Body of pancreas (tissue), 4 donors: ENCODE data around the gene SEZ6L2. TPM values are rescaled to one million over a fixed set of nuclear protein-coding genes. Genes with fewer than 3 reads are reported as not detected.

Experiments used
- ATAC-seq: fragments of 150-250 bp; one replicate; pipeline ENCODE4 v1.9.1; 2016
- DNase-seq, 4 donors: peaks; one replicate each; pipeline ENCODE4 v3.0.0-alpha.2; 2019
- H3K27ac ChIP-seq, 4 donors: fragments of 200-600 bp; sonication (generic); 1 replicate in 3 of 4; 2 replicates in 1 of 4; pipeline versions ENCODE4 v1.5.1 to v1.6.1; 2016 to 2019; ENCODE audit warnings: mild to moderate bottlenecking in 1 of 4, mixed read lengths in 1 of 4, moderate library complexity in 1 of 4
- H3K27me3 ChIP-seq, 2 donors: fragments of 200-600 bp; sonication (generic); one replicate each; pipeline ENCODE4 v1.6.0; 2016; ENCODE audit warnings: mild to moderate bottlenecking in 1 of 2
- H3K36me3 ChIP-seq, 2 donors: fragments of 200-600 bp; sonication (generic); replicated peaks in 1 of 2; 2 replicates each; pipeline ENCODE4 v1.5.1; 2016; ENCODE audit warnings: low read depth in 2 of 2; ENCODE audit not compliant: insufficient read depth in 1 of 2
- H3K4me1 ChIP-seq: fragments of 200-600 bp; sonication (generic); one replicate; pipeline ENCODE4 v1.6.0; 2016
- H3K4me3 ChIP-seq, 2 donors: fragments of 200-600 bp; sonication (generic); 1 replicate in 1 of 2; 2 replicates in 1 of 2; pipeline ENCODE4 v1.5.1; 2016 to 2019
- H3K9me3 ChIP-seq, 3 donors: fragments of 200-600 bp; sonication (generic); 1 replicate in 2 of 3; 2 replicates in 1 of 3; pipeline ENCODE4 v1.5.1; 2016
- CTCF ChIP-seq, 7 experiments: fragments of 450-650 bp in 4 of 7; fragments of 200-600 bp in 3 of 7; sonication (generic) in 3 of 7; IDR thresholded peaks; one replicate each; pipeline ENCODE4 v1.5.1; 2016 to 2019; ENCODE audit warnings: antibody characterized with exemption in 7 of 7
- POLR2A ChIP-seq, 3 donors: fragments of 450-650 bp; IDR thresholded peaks; one replicate each; pipeline ENCODE4 v1.6.1; 2016; ENCODE audit warnings: antibody characterized with exemption in 3 of 3, mild to moderate bottlenecking in 2 of 3
- WGBS, 2 donors: methylation state at CpG; one replicate each; pipeline ENCODE4 v1.1.5; 2017; 5-methylcytosine and 5-hydroxymethylcytosine counted together
- intact Hi-C: fragments of 100-400 bp; cut with DNase I; formaldehyde crosslinking; loops from one replicate; pipeline ENCODE4 v1.15.1; 2023
- total RNA-seq, 2 donors: library from RNA; depleted of rRNA; stranded (reverse); fragments of >200 nt; gene quantifications; one replicate each; pipeline ENCODE4 v1.1.0, GENCODE V29; 2016

SEZ6L2 gene
- total RNA-seq, 2 donors from 2014 or later: 19.2 to 28.3 TPM

GRCh38 chr16:29852654-29853053 is 46.7 kb downstream of the SEZ6L2 start:
- DNase-seq (peak in 1 of 4 donors; percentile 27), ATAC-seq (peak; percentile 38)
- 71 to 84% methylated on average over 7 of the region's 7 CpGs for WGBS, 2 donors
- H3K36me3 ChIP-seq: peaks cover 0 to under 1% of the 10 kb centered on the region in 2 donors
- no peaks in the 10 kb centered on the region for H3K4me1 ChIP-seq
- no peaks in the 10 kb centered on the region for H3K27me3 ChIP-seq
- intact Hi-C loops: no loop called here
- TF ChIP-seq POLR2A (IDR thresholded peaks at IDR 0.05) (no peak), CTCF (IDR thresholded peaks at IDR 0.05) (no peak)
- H3K4me3 ChIP-seq: no peak overlapping the region
- peak overlapping the region in 1 of 4 donors; percentile 34 for H3K27ac ChIP-seq
- H3K9me3 ChIP-seq: no peaks in the 10 kb centered on the region

- ATAC-seq: no peak
Observed at GRCh38 chr16:29850998-29851397, 48.4 kb downstream of the SEZ6L2 start.

GRCh38 chr16:29849505-29849904 is 49.8 kb downstream of the SEZ6L2 start:
- H3K27ac ChIP-seq: peak overlapping the region in 1 of 4 donors; percentile 6
- ATAC-seq (peak; percentile 16), DNase-seq (no peak)
- no peaks in the 10 kb centered on the region for H3K9me3 ChIP-seq
- no peaks in the 10 kb centered on the region for H3K27me3 ChIP-seq
- TF ChIP-seq CTCF (IDR thresholded peaks at IDR 0.05) (no peak), POLR2A (IDR thresholded peaks at IDR 0.05) (no peak)
- no peaks in the 10 kb centered on the region for H3K4me1 ChIP-seq
- WGBS, 2 donors: 81 to 84% methylated on average over 5 of the region's 5 CpGs
- H3K4me3 ChIP-seq: no peak overlapping the region
- peaks cover 7 to 17% of the 10 kb centered on the region in 2 donors for H3K36me3 ChIP-seq
- intact Hi-C loops: no loop called here

More at GRCh38 chr16:29850998-29851397, 48.4 kb downstream of the SEZ6L2 start:
- no peak for DNase-seq
- no peak for TF ChIP-seq POLR2A (IDR thresholded peaks at IDR 0.05)
- TF ChIP-seq CTCF (IDR thresholded peaks at IDR 0.05): no peak
- Histone ChIP-seq H3K27me3 (no peaks in the 10 kb centered on the region), H3K9me3 (no peaks in the 10 kb centered on the region), H3K36me3 (peaks cover 0 to 11% of the 10 kb centered on the region in 2 donors), H3K4me3 (no peak overlapping the region), H3K27ac (no peak overlapping the region), H3K4me1 (no peaks in the 10 kb centered on the region)
- WGBS, 2 donors: 64 to 77% methylated on average over 3 of the region's 3 CpGs
- intact Hi-C loops: no loop called here

GRCh38 chr16:29848420-29849297 is 50.7 kb downstream of the SEZ6L2 start:
- Histone ChIP-seq H3K27me3 (no peaks in the 10 kb centered on the region), H3K4me1 (no peaks in the 10 kb centered on the region), H3K9me3 (no peaks in the 10 kb centered on the region), H3K36me3 (peaks cover 7 to 17% of the 10 kb centered on the region in 2 donors), H3K27ac (no peak overlapping the region), H3K4me3 (no peak overlapping the region)
- ATAC-seq (peak; percentile 79), DNase-seq (peak; percentile 70 to 82 (median 80))
- WGBS, 2 donors: 27 to 38% methylated on average over 6 to 15 of the region's 15 CpGs
- intact Hi-C loops: no loop called here
- no peak for TF ChIP-seq POLR2A (IDR thresholded peaks at IDR 0.05)
- TF ChIP-seq CTCF (IDR thresholded peaks at IDR 0.05): peak; percentile 76 to 91 (median 85)
